Measurements from ENCODE around the gene CD209. TPM values are rescaled to one million over a fixed set of nuclear protein-coding genes. Genes with fewer than 3 reads are reported as not detected.
"Not testable (repeated sequence)": the region's sequence is repeated elsewhere in the genome, so short reads cannot be mapped to it uniquely, and the experiment has no call there.

CD209 gene
- total and polyA plus RNA-seq, 4 experiments from 2014 or later = 0.17 to 0.28 TPM; not detected in 2

- Mint-ChIP-seq H3K36me3 (no peaks in the 10 kb centered on the region), H3K9me3 (no peaks in the 10 kb centered on the region), H3K4me1 (peaks cover 12 to 22% (median 15%) of the 10 kb centered on the region in 4 donors), H3K4me3 (no peak overlapping the region), H3K27me3 (no peaks in the 10 kb centered on the region), H3K27ac (no peak overlapping the region)
- no peak for DNase-seq
- POLR2A ChIA-PET (ENCODE audit: partially characterized antibody) = no interaction called here
- CTCF ChIA-PET (ENCODE audit: partially characterized antibody) = interaction anchor here (0.5 to 1.8 kb wide), 2 partner anchors 8 to 89 kb away, joined by 3 to 5 read pairs; partner anchors contain the start of gene TRAPPC5
- Histone ChIP-seq H3K9me3 (ENCODE audit: control insufficient read depth in 1 of 2, low read length in 2 of 2) (no peaks in the 10 kb centered on the region), H3K27ac (ENCODE audit: low read depth, low read length) (no peak overlapping the region), H3K27me3 (ENCODE audit: insufficient read depth, low read length) (no peaks in the 10 kb centered on the region), H3K4me1 (ENCODE audit: insufficient read depth, low read length) (peaks cover 15% of the 10 kb centered on the region), H3K4me3 (ENCODE audit: low read length in 2 of 2) (no peak overlapping the region), H3K36me3 (ENCODE audit: insufficient read depth, low read length) (no peaks in the 10 kb centered on the region)
- intact Hi-C loops (cut with micrococcal nuclease) = no loop called here
These were observed 21.8 kb upstream of the CD209 start for GRCh38 chr19:7769171-7769570.

GRCh38 chr19:7767487-7767886 is 20.2 kb upstream of the CD209 start:
- Mint-ChIP-seq H3K4me3 (no peak overlapping the region), H3K27ac (no peak overlapping the region), H3K4me1 (peaks cover 6 to 10% (median 7%) of the 10 kb centered on the region in 4 donors), H3K27me3 (peaks cover 2 to 5% of the 10 kb centered on the region in 2 donors), H3K36me3 (no peaks in the 10 kb centered on the region), H3K9me3 (no peaks in the 10 kb centered on the region)
- Histone ChIP-seq H3K27me3 (ENCODE audit: insufficient read depth, low read length) (no peaks in the 10 kb centered on the region), H3K4me3 (ENCODE audit: low read length in 2 of 2) (no peak overlapping the region), H3K9me3 (ENCODE audit: control insufficient read depth in 1 of 2, low read length in 2 of 2) (no peaks in the 10 kb centered on the region), H3K4me1 (ENCODE audit: insufficient read depth, low read length) (peaks cover 5% of the 10 kb centered on the region), H3K36me3 (ENCODE audit: insufficient read depth, low read length) (no peaks in the 10 kb centered on the region), H3K27ac (ENCODE audit: low read depth, low read length) (no peak overlapping the region)
- intact Hi-C loops (cut with micrococcal nuclease) = no loop called here
- ChIA-PET POLR2A (ENCODE audit: partially characterized antibody) (no interaction called here), CTCF (ENCODE audit: partially characterized antibody) (interaction anchor here (0.7 kb wide), 1 partner anchor 87 kb away, joined by 3 read pairs; the partner anchor contains the start of gene TRAPPC5)
- no peak for DNase-seq

- no peak overlapping the region for H3K4me3 Mint-ChIP-seq
- H3K9me3 Mint-ChIP-seq = peaks cover 0 to 2% (median 0%) of the 10 kb centered on the region in 8 donors
- intact Hi-C loops (cut with micrococcal nuclease) = no loop called here
- Histone ChIP-seq H3K36me3 (ENCODE audit: insufficient read depth, low read length) (no peaks in the 10 kb centered on the region), H3K27ac (ENCODE audit: low read depth, low read length) (no peak overlapping the region), H3K27me3 (ENCODE audit: insufficient read depth, low read length) (no peaks in the 10 kb centered on the region), H3K4me3 (ENCODE audit: low read length in 2 of 2) (no peak overlapping the region), H3K4me1 (ENCODE audit: insufficient read depth, low read length) (no peaks in the 10 kb centered on the region), H3K9me3 (ENCODE audit: control insufficient read depth in 1 of 2, low read length in 2 of 2) (no peaks in the 10 kb centered on the region)
- peaks cover 2 to 7% of the 10 kb centered on the region in 2 donors for H3K27me3 Mint-ChIP-seq
- H3K36me3 Mint-ChIP-seq = no peaks in the 10 kb centered on the region
- CTCF ChIA-PET (ENCODE audit: partially characterized antibody) = no interaction called here
- no peak overlapping the region for H3K27ac Mint-ChIP-seq
- peaks cover 0 to 6% (median 0%) of the 10 kb centered on the region in 4 donors for H3K4me1 Mint-ChIP-seq
- POLR2A ChIA-PET (ENCODE audit: partially characterized antibody) = no interaction called here
- no peak for DNase-seq
These were observed 19.2 kb upstream of the CD209 start for GRCh38 chr19:7766535-7766934.

GRCh38 chr19:7765043-7765442 is 17.7 kb upstream of the CD209 start:
- H3K27me3 ChIP-seq (ENCODE audit: insufficient read depth, low read length); DNase-seq; H3K27me3 Mint-ChIP-seq; H3K4me3 Mint-ChIP-seq; H3K4me1 Mint-ChIP-seq; H3K27ac ChIP-seq (ENCODE audit: low read depth, low read length); H3K36me3 ChIP-seq (ENCODE audit: insufficient read depth, low read length); intact Hi-C loops (cut with micrococcal nuclease); H3K9me3 ChIP-seq (ENCODE audit: control insufficient read depth in 1 of 2, low read length in 2 of 2); H3K4me3 ChIP-seq (ENCODE audit: low read length in 2 of 2); H3K36me3 Mint-ChIP-seq; CTCF ChIA-PET (ENCODE audit: partially characterized antibody); H3K9me3 Mint-ChIP-seq; H3K4me1 ChIP-seq (ENCODE audit: insufficient read depth, low read length); H3K27ac Mint-ChIP-seq; POLR2A ChIA-PET (ENCODE audit: partially characterized antibody): not testable (repeated sequence)

- DNase-seq; POLR2A ChIA-PET (ENCODE audit: partially characterized antibody); H3K4me3 Mint-ChIP-seq; intact Hi-C loops (cut with micrococcal nuclease); H3K27ac ChIP-seq (ENCODE audit: low read depth, low read length); H3K36me3 Mint-ChIP-seq; H3K4me3 ChIP-seq (ENCODE audit: low read length in 2 of 2); H3K27me3 Mint-ChIP-seq; H3K27me3 ChIP-seq (ENCODE audit: insufficient read depth, low read length); H3K36me3 ChIP-seq (ENCODE audit: insufficient read depth, low read length); H3K4me1 ChIP-seq (ENCODE audit: insufficient read depth, low read length); H3K4me1 Mint-ChIP-seq; H3K9me3 Mint-ChIP-seq; H3K9me3 ChIP-seq (ENCODE audit: control insufficient read depth in 1 of 2, low read length in 2 of 2); H3K27ac Mint-ChIP-seq: not testable (repeated sequence)
- CTCF ChIA-PET (ENCODE audit: partially characterized antibody) = interaction anchor here (1.0 kb wide), 1 partner anchor 35 kb away, joined by 3 read pairs; no protein-coding TSS in a partner anchor
These were observed 16.8 kb upstream of the CD209 start for GRCh38 chr19:7764157-7764556.

GRCh38 chr19:7763696-7764095 is 16.4 kb upstream of the CD209 start:
- H3K27me3 ChIP-seq (ENCODE audit: insufficient read depth, low read length) = no peaks in the 10 kb centered on the region
- intact Hi-C loops (cut with micrococcal nuclease) = no loop called here
- H3K4me3 ChIP-seq (ENCODE audit: low read length in 2 of 2) = no peak overlapping the region
- H3K27ac Mint-ChIP-seq = no peak overlapping the region
- H3K27ac ChIP-seq (ENCODE audit: low read depth, low read length) = no peak overlapping the region
- peaks cover 0 to 4% (median 0%) of the 10 kb centered on the region in 4 donors for H3K4me1 Mint-ChIP-seq
- POLR2A ChIA-PET (ENCODE audit: partially characterized antibody) = no interaction called here
- H3K9me3 Mint-ChIP-seq = peaks cover 2 to 14% (median 12%) of the 10 kb centered on the region in 8 donors
- H3K9me3 ChIP-seq (ENCODE audit: control insufficient read depth in 1 of 2, low read length in 2 of 2) = peaks cover 0 to 6% of the 10 kb centered on the region in 2 donors
- H3K4me1 ChIP-seq (ENCODE audit: insufficient read depth, low read length) = no peaks in the 10 kb centered on the region
- peaks cover 3 to 5% of the 10 kb centered on the region in 2 donors for H3K36me3 Mint-ChIP-seq
- CTCF ChIA-PET (ENCODE audit: partially characterized antibody) = interaction anchor here (1.0 kb wide), 1 partner anchor 36 kb away, joined by 3 read pairs; no protein-coding TSS in a partner anchor
- no peak overlapping the region for H3K4me3 Mint-ChIP-seq
- peaks cover 2 to 9% of the 10 kb centered on the region in 2 donors for H3K27me3 Mint-ChIP-seq
- no peak for DNase-seq
- H3K36me3 ChIP-seq (ENCODE audit: insufficient read depth, low read length) = no peaks in the 10 kb centered on the region

- Mint-ChIP-seq H3K27ac (peak within 1 kb of the TSS in 2 of 7 donors; percentile 9 to 46), H3K9me3 (peaks cover 2 to 21% (median 20%) of the 10 kb centered on the region in 8 donors), H3K36me3 (peaks cover 5 to 8% of the 10 kb centered on the region in 2 donors), H3K4me3 (no peak within 1 kb of the TSS), H3K4me1 (peaks cover 0 to 4% (median 0%) of the 10 kb centered on the region in 4 donors), H3K27me3 (peaks cover 2 to 11% of the 10 kb centered on the region in 2 donors)
- H3K27ac ChIP-seq (ENCODE audit: low read depth, low read length) = no peak within 1 kb of the TSS
- CTCF ChIA-PET (ENCODE audit: partially characterized antibody) = interaction anchor here (1.0 kb wide), 1 partner anchor 36 kb away, joined by 3 read pairs; no protein-coding TSS in a partner anchor
- H3K36me3 ChIP-seq (ENCODE audit: insufficient read depth, low read length) = no peaks in the 10 kb centered on the region
- no peaks in the 10 kb centered on the region for H3K27me3 ChIP-seq (ENCODE audit: insufficient read depth, low read length)
- no peaks in the 10 kb centered on the region for H3K4me1 ChIP-seq (ENCODE audit: insufficient read depth, low read length)
- H3K9me3 ChIP-seq (ENCODE audit: control insufficient read depth in 1 of 2, low read length in 2 of 2) = peaks cover 0 to 6% of the 10 kb centered on the region in 2 donors
- DNase-seq = no peak
- intact Hi-C loops (cut with micrococcal nuclease) = no loop called here
- no peak within 1 kb of the TSS for H3K4me3 ChIP-seq (ENCODE audit: low read length in 2 of 2)
- POLR2A ChIA-PET (ENCODE audit: partially characterized antibody) = no interaction called here
These were observed 15.5 kb upstream of the CD209 start, which contains the start of gene CLEC4M for GRCh38 chr19:7762719-7763293. Gene CLEC4M (plus strand): TSS chr19:7763243. CDS start chr19:7763267, 24 bp downstream.
